GM12874 (cell line): ENCODE measurements around the gene SARS1.

Experiments used
- CTCF ChIP-seq: IDR thresholded peaks from 2 replicates; pipeline ENCODE4 v1.5.1; 2011; ENCODE audit warnings: low read depth, mild to moderate bottlenecking, control low read depth, low read length, moderate library complexity; ENCODE audit not compliant: insufficient read depth

Gene SARS1

GRCh38 chr1:109254621-109255096, 40.9 kb downstream of the SARS1 start:
- TF ChIP-seq CTCF = no peak

GRCh38 chr1:109255097-109255651, 41.5 kb downstream of the SARS1 start:
- TF ChIP-seq CTCF = no peak

GRCh38 chr1:109255678-109256077, 42.0 kb downstream of the SARS1 start:
- TF ChIP-seq CTCF = no peak

- TF ChIP-seq CTCF = no peak
Observed at GRCh38 chr1:109256085-109256484, 42.4 kb downstream of the SARS1 start.

GRCh38 chr1:109256971-109257681, 43.4 kb downstream of the SARS1 start:
- TF ChIP-seq CTCF = no peak

- no peak for TF ChIP-seq CTCF
Observed at GRCh38 chr1:109257682-109258421, 44.1 kb downstream of the SARS1 start.

- TF ChIP-seq CTCF = no peak
Observed at GRCh38 chr1:109258481-109259466, 45.1 kb downstream of the SARS1 start.
